HT1080 (cell line): ENCODE measurements around the gene SPRYD3. TPM values are rescaled to one million over a fixed set of nuclear protein-coding genes. Genes with fewer than 3 reads are reported as not detected.

Experiments
- DNase-seq: peaks from one replicate; pipeline ENCODE4 v3.0.0-alpha.2; 2015; ENCODE audit warnings: low read depth
- total RNA-seq: library from RNA; depleted of rRNA; stranded (reverse); fragments of >200 nt; shearing (Covaris generic); gene quantifications from 2 replicates; pipeline ENCODE4 v1.2.3, GENCODE V29; 2014

SPRYD3 gene
- total RNA-seq, 1 experiment from 2014 or later, result 12.7 TPM

DNA sequence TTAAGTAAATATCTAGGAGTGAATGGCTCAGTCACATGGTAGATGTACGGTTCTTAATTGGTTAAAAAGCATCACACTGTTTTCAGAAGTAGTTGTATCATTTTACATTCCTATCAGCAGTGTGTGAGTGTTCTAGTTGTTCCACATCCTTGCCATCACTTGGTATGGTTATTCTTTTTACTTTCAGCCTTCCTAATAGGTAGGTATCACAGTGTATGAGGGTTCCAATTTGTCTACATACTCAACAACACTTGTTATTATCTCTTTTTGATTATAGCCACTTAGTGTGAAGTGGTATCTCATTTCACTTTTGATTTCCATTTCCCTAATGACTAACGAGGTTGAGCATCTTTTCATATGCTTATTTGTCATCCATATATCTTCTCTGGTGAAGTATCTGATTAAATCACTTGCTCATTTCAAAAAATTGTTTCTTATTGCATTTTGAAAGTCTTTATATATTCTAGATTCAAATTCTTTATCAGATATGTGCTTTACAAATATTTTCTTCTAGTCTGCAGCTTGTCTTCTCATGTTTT, 3.5 kb upstream of the SPRYD3 start:
- no peak for DNase-seq

DNA sequence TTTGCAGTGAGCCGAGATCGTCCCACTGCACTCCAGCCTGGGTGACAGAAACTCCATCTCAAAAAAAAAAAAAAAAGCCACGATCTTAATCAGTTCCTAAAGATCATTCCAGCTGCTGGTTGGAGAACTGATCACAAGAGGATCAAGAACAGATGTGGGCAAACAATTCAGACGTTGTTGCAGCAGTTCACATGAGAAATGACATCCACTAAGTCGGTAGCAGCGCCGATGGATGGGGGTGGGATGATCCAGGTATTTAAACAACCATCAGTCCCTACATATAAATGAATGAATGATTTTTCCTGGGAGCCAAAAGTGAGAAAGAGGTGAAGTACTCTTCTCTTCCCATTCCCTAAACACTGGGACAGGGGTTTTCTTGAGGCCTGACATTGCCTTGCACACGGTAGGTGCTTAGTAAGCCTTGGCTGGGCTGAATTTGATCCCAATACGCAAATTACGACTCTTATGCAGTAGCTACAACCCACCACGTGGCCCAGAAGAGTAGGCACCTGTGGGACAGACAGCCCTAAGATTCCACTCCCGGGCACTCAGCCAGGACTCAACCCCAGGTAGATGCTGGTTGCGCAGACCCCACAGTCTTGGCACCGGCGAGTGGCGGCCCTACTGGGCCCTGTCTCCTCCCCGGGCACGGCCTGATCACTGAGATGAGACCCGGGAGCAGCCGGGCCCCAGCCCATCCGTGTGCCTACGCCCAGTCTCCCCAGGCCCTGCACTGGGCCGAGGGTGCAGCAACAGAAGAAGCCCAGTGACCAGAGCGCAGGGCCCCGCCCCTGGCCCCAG, 565 bp downstream of the SPRYD3 start:
- peak; percentile 38 for DNase-seq

DNA sequence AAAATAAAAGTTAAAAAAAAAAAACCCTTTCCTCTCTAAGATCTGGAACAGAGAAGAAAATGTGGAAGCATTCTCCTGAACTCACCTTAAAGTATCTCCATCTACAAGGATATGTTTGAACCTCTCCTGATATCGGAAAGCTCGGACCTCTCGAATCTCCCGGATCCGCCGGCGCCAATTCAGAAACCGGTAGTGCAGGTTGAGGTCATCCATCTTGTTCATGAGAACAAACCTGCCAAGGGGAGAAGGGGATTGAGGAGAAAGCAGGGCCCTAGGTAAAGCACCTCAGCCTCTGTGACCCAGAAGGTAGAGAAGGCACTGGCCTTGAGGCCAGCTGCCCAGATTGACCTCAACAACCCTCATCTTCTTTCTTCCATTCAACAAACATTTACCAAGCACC, 2.2 kb downstream of the SPRYD3 start:
- no peak for DNase-seq

DNA sequence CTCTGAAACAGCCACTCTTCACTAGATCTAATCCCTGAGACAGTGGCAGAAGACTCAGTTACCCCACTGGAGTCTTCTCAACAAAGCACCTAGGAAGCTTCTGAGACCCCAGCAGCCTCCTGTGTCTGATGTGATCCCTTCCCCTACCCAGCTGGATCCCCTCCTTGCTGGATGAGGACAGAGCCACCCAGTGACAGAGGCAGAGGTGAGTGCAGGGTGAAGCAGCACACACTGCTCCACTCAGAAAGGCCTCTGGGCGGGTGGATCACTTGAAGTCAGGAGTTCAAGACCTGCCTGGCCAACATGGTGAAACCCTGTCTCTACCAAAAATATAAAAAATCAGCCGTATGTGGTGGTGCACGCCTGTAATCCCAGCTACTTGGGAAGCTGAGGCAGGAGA, 2.7 kb downstream of the SPRYD3 start:
- no peak for DNase-seq

DNA sequence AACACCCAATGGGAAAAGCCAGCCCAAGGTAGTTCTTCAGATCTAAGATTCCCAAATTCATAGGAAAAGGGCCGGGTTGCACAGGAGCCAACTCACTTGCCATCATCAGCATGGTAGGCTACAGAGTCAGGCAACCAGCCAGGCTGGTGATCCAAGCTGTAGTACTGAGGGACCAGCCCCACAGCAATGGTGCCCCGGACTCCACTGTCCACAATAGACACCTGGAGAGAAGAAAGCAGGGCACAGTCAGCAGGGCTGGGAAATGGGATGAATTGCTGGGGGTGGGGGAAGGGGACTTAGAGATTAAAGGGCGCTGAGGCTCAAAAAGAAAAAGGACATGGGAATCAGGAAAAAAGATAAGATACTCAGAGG, 4.2 kb downstream of the SPRYD3 start:
- DNase-seq, result no peak

DNA sequence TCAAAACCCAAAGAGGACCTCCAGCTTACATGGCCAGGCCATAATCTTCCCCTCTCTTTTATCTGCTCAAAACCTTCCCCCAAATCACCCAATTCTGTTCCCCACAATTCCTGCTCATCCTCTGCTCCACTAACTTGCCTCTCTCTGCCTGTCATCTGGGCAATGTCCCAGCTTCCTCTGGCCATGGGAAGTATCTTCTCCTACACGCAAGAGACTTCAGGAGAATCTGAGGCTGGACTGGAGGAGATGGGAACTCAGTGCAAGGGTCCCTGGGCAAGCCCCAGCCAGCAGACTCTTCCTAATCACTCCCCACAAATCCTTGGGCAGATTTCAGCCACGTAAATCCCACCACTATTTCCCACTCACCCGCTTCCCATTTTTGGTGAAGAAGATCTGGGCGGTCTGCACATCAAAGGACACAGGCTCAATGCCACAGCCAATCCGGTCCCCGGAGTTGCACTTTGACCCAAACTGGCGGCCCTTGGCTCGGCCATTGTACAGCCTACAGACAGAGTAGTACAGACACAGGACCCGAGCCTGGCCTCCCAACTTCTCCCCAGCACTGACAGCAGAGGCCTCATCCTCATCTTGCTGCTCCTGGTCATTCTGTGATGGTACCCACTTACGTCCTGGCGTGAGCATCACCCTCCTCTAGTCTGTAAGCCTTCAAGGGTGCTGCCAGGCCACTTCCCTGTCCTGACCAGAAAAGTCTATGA, 4.7 kb downstream of the SPRYD3 start:
- DNase-seq, result no peak

DNA sequence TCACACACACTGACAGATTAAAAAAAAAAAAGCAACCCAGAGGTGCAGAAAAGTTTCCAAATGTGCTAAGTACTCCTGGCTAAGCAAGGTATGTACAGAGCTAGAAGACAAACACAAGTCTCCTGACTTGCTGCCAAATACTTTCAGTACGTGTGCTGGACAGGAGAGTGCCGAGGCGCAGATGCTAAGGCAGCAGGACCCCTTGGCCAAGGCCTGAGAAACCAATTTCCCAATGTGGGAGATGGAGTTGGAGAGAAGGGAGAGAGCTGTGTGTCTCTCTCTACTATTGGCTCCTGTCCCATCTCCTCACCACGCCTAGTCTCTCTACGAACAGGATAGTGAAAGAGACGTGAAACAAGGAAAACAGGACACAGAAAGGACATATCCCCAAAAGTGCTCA, 5.3 kb downstream of the SPRYD3 start:
- DNase-seq, result no peak

DNA sequence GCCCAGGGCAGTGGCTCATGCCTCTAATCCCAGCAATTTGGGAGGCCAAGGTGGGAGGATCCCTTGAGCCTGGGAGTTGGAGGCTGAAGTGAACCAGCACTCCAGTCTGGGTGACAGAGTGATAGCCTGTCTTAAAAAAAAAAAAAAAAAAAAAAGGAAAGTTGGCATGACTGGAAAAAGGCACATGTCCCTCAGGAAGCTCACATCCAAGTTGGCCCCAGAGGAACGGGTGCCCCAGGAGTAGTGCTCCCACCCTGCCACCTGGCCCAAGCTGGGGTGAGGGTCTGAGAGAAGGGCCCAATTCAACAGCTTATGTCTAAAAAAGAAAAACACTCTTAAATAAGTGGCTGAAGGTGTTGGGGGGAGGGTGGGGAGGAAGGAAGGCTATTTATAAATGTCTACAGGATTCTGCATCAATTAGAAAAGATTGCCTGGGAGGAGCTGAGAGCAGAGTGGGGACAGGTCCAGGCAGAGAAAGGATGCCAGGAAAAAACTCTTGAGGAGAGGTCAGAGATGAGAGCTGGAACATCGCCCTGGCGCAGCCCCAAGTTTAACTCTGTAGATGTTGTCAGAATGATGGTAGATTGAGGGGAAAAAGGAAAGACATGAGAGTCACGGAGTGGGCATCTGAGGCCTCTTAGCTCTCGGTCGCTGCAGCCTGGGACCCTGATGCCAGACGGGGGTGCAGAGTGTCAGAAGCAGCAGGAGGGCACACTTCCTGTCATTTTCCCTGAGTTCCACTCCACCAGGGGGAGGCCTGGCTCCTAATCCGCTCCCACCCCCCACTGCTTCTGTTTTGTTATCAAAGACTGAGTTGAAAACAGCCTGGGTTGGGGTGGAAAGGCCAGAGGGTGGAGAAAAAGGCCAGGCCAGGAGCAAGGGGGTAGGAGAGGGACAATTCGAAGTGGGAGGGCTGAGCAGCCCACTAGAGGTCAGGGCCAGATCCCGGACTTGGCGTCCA, 7.3 kb downstream of the SPRYD3 start:
- DNase-seq, result no peak

DNA sequence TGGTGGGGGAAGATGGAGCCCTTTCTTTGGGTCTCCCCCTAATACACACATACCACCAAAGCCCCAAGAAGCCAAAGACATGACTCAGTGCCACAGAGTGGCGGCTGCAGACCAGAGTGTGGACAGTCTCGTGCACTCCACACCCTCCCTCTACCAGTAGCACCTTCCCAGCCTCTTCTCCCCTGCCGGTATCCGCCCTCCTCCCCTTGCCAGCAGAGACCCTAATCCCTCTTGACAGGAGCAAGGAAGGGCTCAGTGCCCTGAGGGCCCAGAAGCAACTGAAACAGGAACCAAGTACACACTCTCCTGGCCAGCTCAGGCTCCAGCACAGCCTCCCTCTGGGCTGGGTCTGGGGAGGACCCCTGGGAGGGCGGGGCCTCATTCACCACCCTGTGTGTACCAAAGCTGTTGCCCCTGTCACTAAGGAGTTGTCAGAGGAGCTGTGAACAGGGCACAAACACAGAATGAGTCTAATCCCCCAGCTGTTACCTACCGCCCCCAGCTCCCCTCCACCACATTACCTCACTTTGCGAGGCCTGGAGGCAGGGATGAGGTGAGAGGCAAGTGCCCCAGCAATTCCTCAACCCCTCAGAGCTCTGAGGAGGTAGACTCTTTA, 8.2 kb downstream of the SPRYD3 start:
- DNase-seq, result no peak

DNA sequence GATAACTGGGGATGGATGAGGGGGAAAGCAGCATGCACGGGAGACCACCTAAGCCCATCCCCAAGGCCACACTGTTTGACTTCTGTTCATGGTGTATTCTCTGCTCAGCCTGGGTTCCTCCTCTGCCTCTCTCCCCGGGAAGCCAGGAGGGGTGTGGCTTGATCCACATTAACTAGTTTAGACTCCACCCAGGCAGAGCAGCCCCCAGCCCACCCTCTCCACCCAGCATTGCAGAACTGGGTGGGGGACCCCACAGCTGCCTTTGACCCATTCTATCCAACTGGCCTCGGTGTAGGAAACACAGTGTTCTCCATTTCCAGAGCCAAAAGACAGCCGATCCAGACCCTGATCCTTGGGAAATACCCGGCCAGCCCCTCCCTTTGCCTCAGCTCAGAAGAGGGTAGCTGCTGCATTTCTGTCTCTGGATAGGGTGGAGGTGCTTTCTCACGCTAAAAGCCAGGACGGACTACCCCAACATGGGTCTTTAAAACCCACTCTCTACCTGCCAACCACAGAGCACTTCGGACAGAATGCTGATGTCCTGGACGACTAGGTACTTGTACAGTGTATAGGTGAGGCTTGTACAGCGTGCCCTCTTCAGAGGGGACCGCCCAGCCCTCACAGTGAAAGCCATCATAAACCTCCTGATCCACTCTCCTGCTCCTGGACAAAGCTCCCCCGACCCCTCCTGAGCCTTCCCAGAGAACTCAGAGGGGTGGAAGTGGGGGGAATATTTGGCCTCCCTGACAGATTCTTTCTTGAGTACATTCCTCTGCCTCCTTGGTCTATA, 9.4 kb downstream of the SPRYD3 start:
- no peak for DNase-seq

DNA sequence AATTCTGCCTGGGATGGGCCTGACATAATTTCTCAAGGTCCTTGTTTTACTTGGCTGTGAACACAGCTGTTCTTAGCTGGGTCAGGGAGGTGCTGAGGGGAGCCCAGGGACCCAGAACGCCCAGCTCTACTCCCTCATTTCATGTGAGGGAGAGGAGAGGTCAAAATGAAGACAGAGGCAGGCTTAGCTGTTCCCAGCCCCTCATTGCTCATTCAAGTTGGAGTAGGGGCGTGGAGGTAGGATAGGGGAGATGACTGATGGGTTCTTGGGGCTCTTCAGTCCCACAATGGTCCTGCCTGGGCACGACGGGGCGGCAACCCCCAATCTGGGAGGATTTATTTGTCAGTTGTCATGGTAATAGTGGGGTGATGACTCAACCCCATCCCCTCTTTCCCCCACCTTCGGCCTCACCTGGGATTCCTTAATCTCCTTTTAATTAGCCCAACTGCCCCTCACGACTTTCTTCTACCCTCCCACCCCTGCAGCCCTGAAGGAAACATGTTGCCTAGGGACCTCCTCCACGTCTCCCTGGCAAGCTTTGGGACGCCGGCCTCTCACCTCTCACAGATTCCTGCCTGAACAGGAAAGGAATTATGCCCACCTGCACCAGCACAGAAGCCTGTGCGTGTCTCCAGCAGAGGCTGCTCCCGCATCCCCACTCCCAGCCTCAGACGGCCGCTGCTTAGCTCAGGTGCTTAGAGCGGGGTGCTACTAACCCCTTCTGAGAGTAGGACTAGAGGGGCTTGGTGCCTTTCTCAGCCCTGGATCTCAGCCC, 10.2 kb downstream of the SPRYD3 start:
- DNase-seq, result no peak

DNA sequence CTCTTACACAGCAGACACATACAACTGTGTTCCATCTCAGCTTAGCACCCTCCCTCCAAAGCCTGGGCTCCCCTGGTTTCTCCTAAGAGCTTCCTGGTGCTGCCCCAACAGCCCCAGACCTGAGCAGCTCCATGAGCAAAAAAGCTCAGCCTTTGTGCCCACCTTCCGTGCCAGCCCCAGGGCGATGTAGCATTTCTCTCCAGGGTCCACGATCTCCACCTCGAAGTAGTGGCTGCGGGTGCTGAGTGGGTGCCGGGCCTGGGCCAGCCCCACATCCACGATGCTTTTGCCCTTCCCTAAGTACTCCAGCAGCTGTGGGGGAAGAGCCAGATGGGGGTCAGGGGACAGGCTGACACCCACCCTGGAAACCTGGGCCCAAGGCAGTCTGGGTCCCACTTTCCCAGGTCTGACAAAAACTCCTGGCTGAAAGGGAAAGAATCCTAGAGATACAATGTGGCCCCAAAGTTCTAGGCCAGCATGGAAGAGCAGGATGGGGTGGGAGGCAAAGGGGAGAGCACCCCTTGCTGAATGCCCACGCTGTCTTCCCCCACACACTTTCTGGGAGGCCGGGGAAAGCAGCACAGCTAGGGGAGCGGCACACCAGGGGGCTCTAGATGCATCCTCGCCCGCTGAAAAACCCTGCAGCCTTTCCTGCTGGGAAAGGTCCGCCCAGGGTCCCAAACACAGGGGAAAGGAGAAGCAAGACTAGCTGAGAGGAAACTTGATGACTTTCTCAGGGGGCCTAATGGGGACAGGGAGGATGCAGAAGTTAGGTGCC, 11.0 kb downstream of the SPRYD3 start:
- no peak for DNase-seq

DNA sequence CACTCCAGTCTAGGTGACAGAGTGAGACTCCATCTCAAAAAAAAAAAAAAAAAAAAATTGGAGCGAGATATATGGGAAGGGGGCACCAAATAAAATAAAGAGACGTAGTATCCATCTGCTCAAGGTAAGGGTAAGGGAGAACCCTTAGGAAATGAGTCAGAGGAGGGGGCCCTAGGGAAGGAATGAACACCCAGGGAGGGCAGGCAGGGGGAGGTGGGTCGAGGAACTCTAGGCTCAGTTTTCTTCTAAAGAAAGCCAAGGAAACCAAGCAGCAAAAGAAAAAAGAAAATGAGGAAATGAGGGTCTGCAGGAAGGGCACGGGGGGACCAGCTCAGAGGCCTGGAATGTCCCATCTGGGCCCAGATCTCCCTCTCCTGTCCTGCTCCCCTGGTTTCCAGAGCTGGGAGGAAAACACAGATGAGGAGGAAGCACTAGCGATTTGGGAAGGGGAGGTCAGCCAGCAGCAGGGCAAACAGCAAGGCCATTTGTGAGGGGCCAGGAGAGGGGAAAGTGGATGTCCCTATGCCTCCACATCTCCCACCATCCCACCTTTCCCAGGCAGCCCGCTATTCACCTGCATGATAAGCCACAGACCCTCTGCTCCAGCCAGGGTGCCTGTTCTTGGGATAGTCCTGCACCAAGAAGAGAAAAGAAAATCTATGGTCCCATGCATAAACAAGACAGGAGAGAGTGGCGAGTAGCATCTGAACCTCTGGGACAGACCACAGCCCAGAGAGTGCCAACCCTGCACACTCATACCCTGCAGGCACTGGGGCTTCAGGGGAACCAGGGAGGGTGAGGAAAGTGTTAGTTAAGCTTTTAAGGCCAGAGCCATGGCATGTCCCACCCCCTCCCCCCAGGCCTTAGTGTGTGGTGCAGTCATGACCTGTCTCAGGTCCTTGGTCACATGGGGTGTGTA, 11.9 kb downstream of the SPRYD3 start:
- DNase-seq, result no peak

DNA sequence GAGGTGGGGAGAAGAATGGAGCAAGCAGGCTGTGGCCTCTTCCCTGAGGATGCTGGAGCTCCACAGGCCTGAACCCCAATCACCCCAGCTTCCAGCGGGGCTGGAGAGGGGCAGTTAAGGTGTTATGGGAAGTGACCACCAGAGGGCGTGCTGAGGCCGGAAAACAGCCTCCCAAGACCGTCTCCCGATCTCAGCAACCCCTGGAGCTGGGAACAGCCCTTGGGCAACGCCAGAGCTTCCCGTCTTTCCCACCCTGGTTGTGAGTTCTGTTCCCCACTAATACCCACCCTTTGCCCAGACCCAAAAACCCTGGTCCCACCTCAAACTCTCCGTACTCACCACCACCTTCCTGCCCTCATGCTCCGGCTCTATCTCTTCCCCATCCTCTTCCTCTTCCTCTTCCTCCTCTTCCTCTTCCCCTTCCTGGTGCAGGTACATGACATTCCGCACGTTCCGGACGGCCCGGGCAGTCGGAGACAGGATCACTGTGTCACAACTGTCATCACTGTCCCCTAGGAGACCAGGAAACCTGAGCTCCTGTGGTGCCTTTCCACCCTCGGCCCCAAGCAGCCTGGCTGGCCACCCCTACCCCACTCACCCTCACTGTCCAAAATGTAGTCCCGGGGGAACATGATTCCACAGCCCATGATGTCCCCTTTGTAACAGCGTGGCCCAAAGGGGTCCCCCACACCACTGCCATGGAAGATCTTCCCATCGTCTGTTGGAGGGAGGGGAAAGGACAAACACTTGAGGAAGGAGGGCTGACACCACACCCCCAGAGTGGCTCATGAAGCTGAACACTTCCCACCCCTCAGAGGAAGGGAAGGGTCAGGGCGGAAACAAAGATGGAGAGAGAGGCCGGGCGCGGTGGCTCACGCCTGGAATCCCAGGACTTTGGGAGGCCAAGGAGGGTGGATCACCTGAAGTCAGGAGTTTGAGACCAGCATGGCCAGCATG, 12.9 kb downstream of the SPRYD3 start:
- peak; percentile 68 for DNase-seq

DNA sequence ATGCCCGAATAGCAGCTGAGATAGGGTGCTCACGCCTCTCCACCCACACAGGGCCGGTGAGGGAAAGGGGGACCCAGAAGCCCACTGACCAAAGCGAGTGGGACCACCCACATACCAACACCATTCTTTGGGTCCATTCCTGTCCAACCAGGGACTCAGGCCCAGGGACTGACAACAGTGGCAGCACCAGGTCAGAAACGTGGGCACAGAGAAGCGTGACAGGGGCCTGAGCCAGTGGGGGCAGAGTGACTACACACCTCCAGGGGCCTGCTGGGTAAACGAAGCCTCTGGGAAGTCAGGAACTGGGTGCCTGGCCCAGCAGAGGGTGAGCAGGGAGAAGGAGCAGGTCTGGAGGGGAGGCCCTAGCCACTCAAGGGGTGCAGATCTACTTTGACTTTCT, 13.7 kb downstream of the SPRYD3 start:
- no peak for DNase-seq
